GM13977 (cell line): ENCODE data around the gene CCSER1.
"Not testable (repeated sequence)": the region's sequence is repeated elsewhere in the genome, so short reads cannot be mapped to it uniquely, and the experiment has no call there.

Experiments used
- DNase-seq: peaks from one replicate; pipeline ENCODE4 v3.0.0; 2012; ENCODE audit warnings: low spot score
- CTCF ChIP-seq: IDR thresholded peaks from 2 replicates; pipeline ENCODE4 v1.5.1; 2012; ENCODE audit warnings: mild to moderate bottlenecking, control low read depth; ENCODE audit not compliant: insufficient read depth; ENCODE audit errors: extremely low read depth, missing control alignments
- in situ Hi-C: fragments of 300-500 bp; cut with MboI; formaldehyde crosslinking; loops from one replicate; pipeline ENCODE4 v1.12.0; 2022; ENCODE audit warnings: low sequenced_read_pairs, low pct_unique_long_range_greater_than_20kb, mixed read lengths, inconsistent platforms; ENCODE audit not compliant: unreplicated experiment

The CCSER1 gene

DNA sequence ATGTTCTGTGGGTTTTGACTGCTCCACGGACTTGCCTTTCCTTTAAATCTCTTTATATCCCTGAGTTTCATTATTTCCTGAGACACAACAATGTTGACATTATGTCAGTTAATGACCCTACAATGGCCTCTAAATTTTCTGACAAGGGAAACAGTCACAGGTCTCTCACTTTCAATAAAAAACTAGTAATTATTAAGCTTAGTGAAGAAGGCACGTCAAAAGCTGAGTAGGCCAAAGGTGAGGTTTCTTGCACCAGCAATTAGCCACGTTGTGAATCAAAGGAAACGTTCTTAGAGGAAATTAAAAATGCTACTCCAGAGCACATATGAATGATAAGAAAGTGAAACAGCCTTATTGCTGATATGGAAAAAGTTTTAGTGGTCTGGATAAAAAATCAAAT lies 1246.4 kb downstream of the CCSER1 start:
- no peak for DNase-seq
- in situ Hi-C loops = no loop called here
- no peak for TF ChIP-seq CTCF

DNA sequence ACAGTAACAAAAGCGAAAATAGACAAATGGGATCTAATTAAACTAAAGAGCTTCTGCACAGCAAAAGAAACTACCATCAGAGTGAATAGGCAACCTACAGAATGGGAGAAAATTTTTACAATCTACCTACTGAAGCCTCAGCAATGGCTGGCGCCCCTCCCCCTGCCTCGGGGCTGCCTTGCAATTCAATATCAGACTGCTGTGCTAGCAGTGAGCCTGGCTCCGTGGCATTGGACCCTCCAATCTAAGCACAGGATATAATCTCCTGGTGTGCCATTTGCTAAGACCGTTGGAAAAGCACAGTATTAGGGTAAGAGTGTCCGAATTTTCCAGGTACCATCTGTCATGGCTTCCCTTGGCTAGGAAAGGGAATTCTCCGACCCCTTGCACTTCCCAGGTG lies 1278.2 kb downstream of the CCSER1 start:
- in situ Hi-C loops, DNase-seq: not testable (repeated sequence)

DNA sequence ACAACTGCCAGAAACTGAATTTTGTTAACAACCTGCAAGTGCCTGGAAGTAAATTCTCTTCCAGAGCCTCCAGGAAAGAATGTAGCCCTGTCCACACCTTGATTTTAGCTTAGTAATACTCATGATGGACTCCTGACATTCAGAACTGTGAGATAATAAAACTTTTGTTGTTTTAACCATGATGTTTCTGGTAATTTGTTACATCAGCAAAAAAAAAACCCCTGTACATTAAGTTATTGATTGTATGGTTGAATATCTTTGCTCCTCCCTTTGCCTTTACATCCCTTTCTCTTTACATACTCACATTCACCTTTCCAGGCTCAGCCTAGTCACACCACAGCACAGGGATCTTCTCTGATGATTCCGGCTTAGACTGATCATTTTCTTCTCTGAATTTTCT lies 1294.8 kb downstream of the CCSER1 start:
- no peak for TF ChIP-seq CTCF
- DNase-seq = no peak
- in situ Hi-C loops = no loop called here

DNA sequence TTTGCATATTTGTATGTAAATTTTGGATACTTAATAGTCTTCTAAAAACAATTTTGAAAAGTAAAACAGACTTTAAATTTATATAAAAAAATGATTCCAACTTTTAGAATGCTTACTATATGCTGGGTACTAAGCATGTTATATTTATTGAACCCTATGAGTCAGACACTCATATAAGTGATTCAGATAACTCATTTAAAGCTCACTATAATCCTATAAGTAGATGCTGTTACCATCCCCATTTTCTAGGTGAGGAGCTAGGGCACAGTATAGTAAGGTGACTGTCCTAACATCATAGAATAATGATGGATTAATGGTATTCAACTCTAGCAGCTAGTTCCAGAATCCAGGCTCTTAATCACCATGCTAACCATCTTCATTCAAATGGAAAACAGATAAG lies 1299.5 kb downstream of the CCSER1 start:
- no peak for TF ChIP-seq CTCF
- no peak for DNase-seq
- in situ Hi-C loops = no loop called here

DNA sequence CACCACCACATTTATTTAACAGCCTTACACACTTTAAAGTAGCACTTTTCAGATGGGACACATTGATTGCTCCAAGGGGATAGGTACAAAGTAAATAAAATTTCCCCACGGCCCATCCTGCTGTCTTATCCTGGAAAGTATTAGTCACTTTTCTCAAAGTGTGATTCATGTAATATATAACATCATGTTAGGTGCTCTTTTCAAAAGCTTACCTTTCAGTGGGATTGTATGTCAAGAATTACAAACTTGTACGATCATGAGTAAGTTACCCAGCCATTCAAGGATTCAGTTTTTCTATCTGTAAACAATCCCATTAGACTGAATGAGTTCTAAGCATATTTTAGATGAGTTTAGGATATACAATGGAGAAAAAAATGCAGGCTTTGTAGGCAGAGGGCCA lies 1300.0 kb downstream of the CCSER1 start:
- in situ Hi-C loops = no loop called here

DNA sequence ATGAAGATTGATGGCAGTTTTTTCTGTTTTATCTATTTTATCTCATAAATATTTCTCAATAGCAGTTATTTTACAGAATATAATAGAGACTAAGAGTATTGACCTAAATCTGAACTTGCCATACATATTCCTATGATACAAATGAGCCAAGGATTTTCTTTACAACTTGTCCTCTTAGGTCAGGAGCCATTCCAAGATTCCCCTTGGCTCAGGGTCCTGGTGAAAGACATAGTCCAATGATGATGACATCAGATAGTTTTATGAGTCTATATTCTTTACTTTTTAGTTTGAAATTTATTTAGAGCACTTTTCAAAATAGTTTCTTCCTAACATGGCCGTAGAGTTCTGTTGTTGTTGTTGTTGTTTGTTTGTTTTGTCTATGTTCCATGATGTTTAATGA lies 1307.4 kb downstream of the CCSER1 start:
- no peak for DNase-seq
- in situ Hi-C loops = no loop called here
- TF ChIP-seq CTCF = no peak

More for the DNA sequence above, 1300.0 kb downstream of the CCSER1 start:
- TF ChIP-seq CTCF = no peak
- DNase-seq = no peak

DNA sequence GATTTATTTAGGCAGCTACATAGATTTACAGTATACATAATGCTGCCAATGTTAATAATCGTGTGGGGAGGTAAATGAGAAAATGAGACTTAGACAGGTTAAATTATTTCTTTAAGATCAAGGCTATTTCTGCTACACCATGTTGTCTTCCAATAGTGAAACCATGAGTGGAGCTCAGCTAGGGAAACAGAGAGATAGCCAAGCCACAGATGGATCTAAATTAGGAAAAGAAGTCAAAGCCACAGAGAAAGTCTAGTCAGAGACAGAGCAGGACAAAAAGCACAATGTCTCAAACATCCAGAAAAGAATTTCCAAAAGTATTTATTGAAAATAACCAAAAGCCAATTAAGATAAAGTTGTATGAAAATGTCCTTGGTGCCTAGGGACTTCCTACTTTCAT lies 1309.4 kb downstream of the CCSER1 start:
- in situ Hi-C loops = no loop called here
- no peak for DNase-seq
- no peak for TF ChIP-seq CTCF

DNA sequence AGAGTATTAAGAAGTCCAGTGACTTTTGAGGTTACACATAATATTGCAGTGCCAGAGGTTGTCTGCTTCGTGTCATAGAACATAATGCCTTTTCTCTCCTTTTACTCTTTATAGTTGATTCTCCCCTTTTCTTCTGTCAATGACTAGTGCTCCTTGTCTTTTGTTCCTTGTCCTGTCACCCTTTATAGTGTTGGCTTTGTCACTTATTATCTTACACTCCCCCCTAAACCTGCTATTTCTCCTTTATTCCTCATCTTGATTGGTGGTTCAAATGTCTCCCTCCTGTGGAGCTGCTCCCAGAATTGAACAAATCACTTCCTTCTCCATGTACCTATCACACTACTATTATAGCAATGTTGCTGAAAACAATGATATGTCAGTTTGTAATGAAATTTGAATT lies 1320.0 kb downstream of the CCSER1 start:
- in situ Hi-C loops = no loop called here
- no peak for DNase-seq
- no peak for TF ChIP-seq CTCF
